Mesodermal cell (in vitro differentiated cells): ENCODE data around the gene TTL. TPM values are rescaled to one million over a fixed set of nuclear protein-coding genes. Genes with fewer than 3 reads are reported as not detected.
"Not testable (repeated sequence)": the region's sequence is repeated elsewhere in the genome, so short reads cannot be mapped to it uniquely, and the experiment has no call there.

Source experiments
- H3K27ac ChIP-seq: 2 replicates; pipeline ENCODE4 v1.7.0; 2013; ENCODE audit warnings: mild to moderate bottlenecking, low read depth, low read length, moderate library complexity; ENCODE audit not compliant: severe bottlenecking
- H3K36me3 ChIP-seq: 2 replicates; pipeline ENCODE4 v1.7.1; 2013; ENCODE audit warnings: mild to moderate bottlenecking, low read length, moderate library complexity; ENCODE audit not compliant: control insufficient read depth, insufficient read depth
- H3K4me1 ChIP-seq: one replicate; pipeline ENCODE4 v1.7.1; 2013; ENCODE audit warnings: mild to moderate bottlenecking, low read length; ENCODE audit not compliant: insufficient read depth, control insufficient read depth, poor library complexity, severe bottlenecking
- H3K4me3 ChIP-seq: 2 replicates; pipeline ENCODE4 v1.7.0; 2013; ENCODE audit warnings: low read length, control low read depth, mild to moderate bottlenecking; ENCODE audit not compliant: insufficient read depth, poor library complexity, severe bottlenecking; ENCODE audit errors: extremely low read depth
- H3K9me3 ChIP-seq: 2 replicates; pipeline ENCODE4 v1.7.1; 2013; ENCODE audit warnings: mild to moderate bottlenecking, low read length, moderate library complexity; ENCODE audit not compliant: control insufficient read depth
- WGBS, 2 experiments: methylation state at CpG; one replicate each; pipeline ENCODE4 v1.1.5; 2013; ENCODE audit warnings: missing lambda C conversion rate in 2 of 2; ENCODE audit not compliant: insufficient coverage in 2 of 2; 5-methylcytosine and 5-hydroxymethylcytosine counted together
- polyA plus RNA-seq, 2 experiments: library from polyadenylated mRNA; stranded (reverse); fragments of 50-300 nt; gene quantifications; one replicate each; pipeline ENCODE4 v1.2.3, GENCODE V29; 2013

The TTL gene
- polyA plus RNA-seq (2013, experiment 1 of 2) = 58.2 TPM
- polyA plus RNA-seq (2013, experiment 2 of 2) = 53.9 TPM

- WGBS, 2 experiments = 0% methylated on average over 34 to 48 of the region's 82 CpGs
- no peaks in the 10 kb centered on the region for H3K9me3 ChIP-seq
- H3K4me1 ChIP-seq = no peaks in the 10 kb centered on the region
- peak within 1 kb of the TSS; percentile 78 for H3K27ac ChIP-seq
- H3K4me3 ChIP-seq = peak within 1 kb of the TSS; percentile 86
- H3K36me3 ChIP-seq = peaks cover 32% of the 10 kb centered on the region
Measured at GRCh38 chr2:112481528-112482233, at the start of gene TTL. TTL (plus strand) TSS chr2:112482156; CDS start chr2:112482345, 189 bp downstream.

DNA sequence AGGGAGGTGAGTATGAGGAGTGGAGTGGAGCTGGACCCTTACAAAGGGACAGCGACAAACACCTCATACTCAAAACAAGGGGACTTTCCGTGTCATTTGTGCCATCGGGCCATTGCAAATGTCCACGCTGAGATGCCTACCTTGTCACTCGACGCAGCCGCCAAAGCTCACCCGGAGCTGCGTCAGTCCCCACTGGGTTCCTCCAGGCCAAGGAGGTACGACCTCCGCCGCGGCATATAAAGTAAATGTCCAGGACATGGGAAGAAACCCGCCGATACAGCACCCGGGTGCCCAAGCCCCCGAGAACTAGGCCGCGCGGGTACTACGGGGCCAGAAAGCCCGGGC is 49.6 kb upstream of the TTL start:
- H3K36me3 ChIP-seq, H3K9me3 ChIP-seq, H3K27ac ChIP-seq, H3K4me1 ChIP-seq: not testable (repeated sequence)
- WGBS, 2 experiments = 10% methylated on average over 15 of the region's 22 CpGs; no CpG with 5 or more reads in 1 of the 2 experiments
- peak overlapping the region; percentile 43 for H3K4me3 ChIP-seq

DNA sequence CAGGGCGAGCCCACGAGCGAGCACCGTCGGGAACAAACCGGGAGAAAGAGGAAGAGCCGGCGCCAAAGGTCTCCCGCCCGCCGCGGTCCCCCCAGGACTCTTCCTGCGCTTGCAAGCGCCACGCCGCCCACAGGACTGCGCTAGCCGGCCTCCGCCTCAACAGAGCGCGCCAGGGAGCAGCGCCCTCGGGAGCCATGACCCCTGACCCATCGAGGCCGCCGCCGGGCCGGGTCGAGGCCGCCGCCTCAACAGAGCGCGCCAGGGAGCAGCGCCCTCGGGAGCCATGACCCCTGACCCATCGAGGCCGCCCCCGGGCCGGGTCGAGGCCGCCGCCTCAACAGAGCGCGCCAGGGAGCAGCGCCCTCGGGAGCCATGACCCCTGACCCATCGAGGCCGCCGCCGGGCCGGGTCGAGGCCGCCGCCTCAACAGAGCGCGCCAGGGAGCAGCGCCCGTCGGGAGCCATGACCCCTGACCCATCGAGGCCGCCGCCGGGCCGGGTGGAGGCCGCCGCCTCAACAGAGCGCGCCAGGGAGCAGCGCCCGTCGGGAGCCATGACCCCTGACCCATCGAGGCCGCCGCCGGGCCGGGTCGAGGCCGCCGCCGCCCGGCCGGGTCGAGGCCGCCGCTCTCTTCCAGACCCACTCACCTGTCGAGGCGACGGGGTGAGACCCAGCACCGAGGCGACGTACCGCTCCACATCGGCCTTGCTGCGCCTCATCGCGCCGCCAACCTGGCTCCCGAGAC is 49.0 kb upstream of the TTL start:
- H3K9me3 ChIP-seq, H3K36me3 ChIP-seq, H3K27ac ChIP-seq, H3K4me1 ChIP-seq: not testable (repeated sequence)
- WGBS, 2 experiments = 1 to 2% methylated on average over 10 to 26 of the region's 98 CpGs
- peak overlapping the region; percentile 43 for H3K4me3 ChIP-seq

- peak within 1 kb of the TSS; percentile 43 for H3K4me3 ChIP-seq
- WGBS, 2 experiments = no CpG with 5 or more reads among the region's 26 CpGs
- H3K36me3 ChIP-seq, H3K4me1 ChIP-seq, H3K9me3 ChIP-seq, H3K27ac ChIP-seq: not testable (repeated sequence)
Measured at GRCh38 chr2:112433480-112433879, 48.5 kb upstream of the TTL start, which contains the start of gene RGPD8. RGPD8 (minus strand) TSS chr2:112433645; CDS start chr2:112433453, 192 bp downstream.

- 85 to 89% methylated on average over 21 to 23 of the region's 31 CpGs for WGBS, 2 experiments
- Histone ChIP-seq H3K36me3 (no peaks in the 10 kb centered on the region), H3K9me3 (no peaks in the 10 kb centered on the region), H3K27ac (no peak overlapping the region), H3K4me1 (no peaks in the 10 kb centered on the region), H3K4me3 (no peak overlapping the region)
Measured at GRCh38 chr2:112433932-112434730, 47.8 kb upstream of the TTL start.

DNA sequence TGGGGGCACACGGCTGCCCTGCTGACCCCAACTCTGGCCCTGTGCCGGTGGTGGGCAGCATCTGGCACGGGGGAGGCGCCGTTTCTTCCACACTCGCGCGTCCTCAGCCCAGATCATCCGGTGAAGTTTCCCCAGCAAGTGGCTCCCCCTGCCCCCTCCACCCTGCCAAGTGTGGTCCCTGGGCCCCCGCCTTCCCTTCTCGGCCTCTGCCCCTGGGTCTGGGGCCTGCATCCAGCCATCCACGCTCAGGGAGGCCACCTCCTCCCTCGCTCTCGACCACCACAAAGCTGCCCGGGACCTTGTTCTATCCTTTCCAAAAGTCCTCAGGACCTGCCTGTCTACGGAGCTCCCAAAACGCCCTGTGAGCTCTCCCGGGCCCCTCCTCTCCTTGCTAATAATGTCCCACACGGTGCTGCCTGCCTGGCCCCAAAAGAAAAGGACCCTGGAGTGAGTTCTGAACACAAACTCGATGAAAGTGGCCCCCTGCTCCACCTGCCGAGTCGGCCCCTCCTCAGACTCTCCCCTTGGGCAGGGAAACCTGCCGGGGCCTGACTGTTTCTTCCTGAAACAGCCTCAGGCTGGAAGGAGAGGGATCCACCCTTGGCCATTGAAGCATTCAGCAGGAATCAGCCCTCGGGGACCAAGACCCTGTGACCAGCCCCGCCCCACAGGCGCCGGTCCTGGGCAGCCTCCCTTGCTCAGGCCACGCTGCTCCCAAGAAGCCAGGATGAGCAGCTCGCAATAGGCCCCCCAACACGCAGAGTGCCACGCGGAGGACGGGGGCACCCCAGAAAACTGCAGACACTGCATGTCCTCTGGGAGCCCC is 46.9 kb upstream of the TTL start:
- 88 to 90% methylated on average over 12 to 25 of the region's 33 CpGs for WGBS, 2 experiments
- H3K27ac ChIP-seq, H3K9me3 ChIP-seq, H3K4me3 ChIP-seq, H3K36me3 ChIP-seq, H3K4me1 ChIP-seq: not testable (repeated sequence)

DNA sequence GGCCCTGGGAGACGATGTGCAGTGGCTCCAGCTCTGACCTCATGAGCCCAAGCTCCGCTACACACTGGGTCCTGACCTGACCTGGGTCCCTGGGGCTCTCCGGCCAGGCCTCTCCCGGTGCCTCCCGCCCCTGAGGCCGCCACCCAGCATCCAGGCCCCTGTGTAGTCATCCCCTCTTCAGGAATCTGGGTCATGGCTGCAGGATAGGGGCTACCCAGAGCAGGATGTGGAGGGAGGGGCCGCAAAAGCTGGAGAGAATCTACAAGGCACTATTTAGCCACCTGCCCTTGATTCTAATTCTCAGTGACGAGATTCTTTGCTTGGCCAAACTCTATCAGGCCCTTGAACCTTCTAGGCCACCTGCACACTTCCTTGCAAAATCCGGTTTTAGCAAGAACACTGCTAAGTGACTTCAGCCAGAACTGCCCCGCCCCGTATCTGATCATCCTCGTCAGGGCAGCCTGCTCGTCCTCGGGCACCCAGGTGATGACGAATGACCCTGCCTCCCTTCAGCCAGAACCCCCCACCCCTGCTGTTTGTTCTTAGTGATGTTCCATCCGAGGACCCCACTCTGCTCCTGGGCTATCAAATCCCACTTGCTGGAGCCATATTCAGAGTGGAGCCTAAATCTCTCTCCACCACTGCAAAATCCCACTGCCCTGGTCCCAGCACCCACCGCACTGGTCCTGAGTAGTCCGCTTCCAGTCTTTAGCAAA is 46.1 kb upstream of the TTL start:
- 85 to 94% methylated on average over 9 to 13 of the region's 18 CpGs for WGBS, 2 experiments
- not testable (repeated sequence) for H3K36me3 ChIP-seq, H3K9me3 ChIP-seq, H3K4me3 ChIP-seq, H3K27ac ChIP-seq, H3K4me1 ChIP-seq

GRCh38 chr2:112436993-112437392 is 45.0 kb upstream of the TTL start:
- 100% methylated on average over 3 of the region's 10 CpGs; no CpG with 5 or more reads in 1 of the 2 experiments for WGBS, 2 experiments
- not testable (repeated sequence) for H3K9me3 ChIP-seq, H3K4me3 ChIP-seq, H3K4me1 ChIP-seq, H3K36me3 ChIP-seq, H3K27ac ChIP-seq

GRCh38 chr2:112437405-112437831 is 44.5 kb upstream of the TTL start:
- not testable (repeated sequence) for H3K36me3 ChIP-seq, H3K9me3 ChIP-seq, H3K4me3 ChIP-seq, H3K4me1 ChIP-seq, H3K27ac ChIP-seq
- 91% methylated on average over 8 to 14 of the region's 16 CpGs for WGBS, 2 experiments
